T-helper 2 cell treated with Interferon-gamma antibody and Interleukin-4, amounts not matched to agents 100 ng/mL and 5 ng/mL, for 36 hours (primary cell): Measurements from ENCODE around the gene DUSP12. TPM values are rescaled to one million over a fixed set of nuclear protein-coding genes. Genes with fewer than 3 reads are reported as not detected.

ENCODE experiments used
- intact Hi-C: fragments of 100-400 bp; cut with micrococcal nuclease; formaldehyde crosslinking; loops from one replicate; pipeline ENCODE4 v1.15.1; 2023
- total RNA-seq: library from RNA; stranded (reverse); gene quantifications from 2 replicates; pipeline ENCODE4 v1.2.3, GENCODE V29; 2022

Gene DUSP12
- total RNA-seq, 1 donor from 2014 or later, result 27.1 TPM

GRCh38 chr1:161726473-161727255 is 22.9 kb upstream of the DUSP12 start:
- intact Hi-C loops, result loop anchor here (1.0 to 5.0 kb wide), 3 partner anchors 15 to 184 kb away; no protein-coding TSS in a partner anchor

GRCh38 chr1:161727256-161727924 is 22.2 kb upstream of the DUSP12 start:
- intact Hi-C loops, result loop anchor here (1.0 to 5.0 kb wide), 3 partner anchors 14 to 185 kb away; no protein-coding TSS in a partner anchor

GRCh38 chr1:161728376-161729226 is 21.0 kb upstream of the DUSP12 start:
- intact Hi-C loops, result loop anchor here (5.0 kb wide), 1 partner anchor 186 kb away; no protein-coding TSS in a partner anchor

GRCh38 chr1:161730050-161730564 is 19.5 kb upstream of the DUSP12 start:
- intact Hi-C loops, result no loop called here

GRCh38 chr1:161731241-161731640 is 18.3 kb upstream of the DUSP12 start:
- intact Hi-C loops, result no loop called here

GRCh38 chr1:161731981-161732718 is 17.4 kb upstream of the DUSP12 start:
- intact Hi-C loops, result no loop called here

- intact Hi-C loops, result no loop called here
These were observed 16.1 kb upstream of the DUSP12 start for GRCh38 chr1:161733526-161733925.

- intact Hi-C loops, result no loop called here
These were observed 13.7 kb upstream of the DUSP12 start for GRCh38 chr1:161735837-161736236.

GRCh38 chr1:161736335-161736969 is 13.1 kb upstream of the DUSP12 start:
- intact Hi-C loops, result no loop called here

- intact Hi-C loops, result no loop called here
These were observed 12.0 kb upstream of the DUSP12 start for GRCh38 chr1:161737625-161738024.

GRCh38 chr1:161738627-161739287 is 10.8 kb upstream of the DUSP12 start:
- intact Hi-C loops, result no loop called here

- intact Hi-C loops, result loop anchor here (5.0 kb wide), 1 partner anchor 128 kb away; no protein-coding TSS in a partner anchor
These were observed 9.6 kb upstream of the DUSP12 start for GRCh38 chr1:161739865-161740566.

- intact Hi-C loops, result loop anchor here (1.0 to 5.0 kb wide), 4 partner anchors 14 to 254 kb away; no protein-coding TSS in a partner anchor
These were observed 8.7 kb upstream of the DUSP12 start for GRCh38 chr1:161740921-161741320.

GRCh38 chr1:161743231-161743630 is 6.4 kb upstream of the DUSP12 start:
- intact Hi-C loops, result loop anchor here (5.0 kb wide), 1 partner anchor 131 kb away; no protein-coding TSS in a partner anchor

- intact Hi-C loops, result loop anchor here (2.0 kb wide), 1 partner anchor 207 kb away; no protein-coding TSS in a partner anchor
These were observed 1.8 kb upstream of the DUSP12 start for GRCh38 chr1:161747801-161748200.

GRCh38 chr1:161763522-161764098 is 14.0 kb downstream of the DUSP12 start:
- intact Hi-C loops, result loop anchor here (1.0 to 10.0 kb wide), 2 partner anchors 274 to 539 kb away; partner anchors contain the start of genes APOA2 and TOMM40L

- intact Hi-C loops, result loop anchor here (1.0 to 10.0 kb wide), 6 partner anchors 16 to 1556 kb away; partner anchors contain the start of genes APOA2, NUF2, TOMM40L and UAP1
These were observed 16.8 kb downstream of the DUSP12 start, which contains the start of gene ATF6 for GRCh38 chr1:161766102-161766981. ATF6 (plus strand) TSS chr1:161766320; CDS start chr1:161766361, 41 bp downstream.
